Fibroblast of skin of right quadriceps (primary cell): ENCODE data around the gene ZP1.
"Not testable (repeated sequence)": the region's sequence is repeated elsewhere in the genome, so short reads cannot be mapped to it uniquely, and the experiment has no call there.

Experiments
- DNase-seq: peaks from one replicate; pipeline ENCODE4 v3.0.0-alpha.2; 2013

ZP1 gene, protein sequence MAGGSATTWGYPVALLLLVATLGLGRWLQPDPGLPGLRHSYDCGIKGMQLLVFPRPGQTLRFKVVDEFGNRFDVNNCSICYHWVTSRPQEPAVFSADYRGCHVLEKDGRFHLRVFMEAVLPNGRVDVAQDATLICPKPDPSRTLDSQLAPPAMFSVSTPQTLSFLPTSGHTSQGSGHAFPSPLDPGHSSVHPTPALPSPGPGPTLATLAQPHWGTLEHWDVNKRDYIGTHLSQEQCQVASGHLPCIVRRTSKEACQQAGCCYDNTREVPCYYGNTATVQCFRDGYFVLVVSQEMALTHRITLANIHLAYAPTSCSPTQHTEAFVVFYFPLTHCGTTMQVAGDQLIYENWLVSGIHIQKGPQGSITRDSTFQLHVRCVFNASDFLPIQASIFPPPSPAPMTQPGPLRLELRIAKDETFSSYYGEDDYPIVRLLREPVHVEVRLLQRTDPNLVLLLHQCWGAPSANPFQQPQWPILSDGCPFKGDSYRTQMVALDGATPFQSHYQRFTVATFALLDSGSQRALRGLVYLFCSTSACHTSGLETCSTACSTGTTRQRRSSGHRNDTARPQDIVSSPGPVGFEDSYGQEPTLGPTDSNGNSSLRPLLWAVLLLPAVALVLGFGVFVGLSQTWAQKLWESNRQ

DNA sequence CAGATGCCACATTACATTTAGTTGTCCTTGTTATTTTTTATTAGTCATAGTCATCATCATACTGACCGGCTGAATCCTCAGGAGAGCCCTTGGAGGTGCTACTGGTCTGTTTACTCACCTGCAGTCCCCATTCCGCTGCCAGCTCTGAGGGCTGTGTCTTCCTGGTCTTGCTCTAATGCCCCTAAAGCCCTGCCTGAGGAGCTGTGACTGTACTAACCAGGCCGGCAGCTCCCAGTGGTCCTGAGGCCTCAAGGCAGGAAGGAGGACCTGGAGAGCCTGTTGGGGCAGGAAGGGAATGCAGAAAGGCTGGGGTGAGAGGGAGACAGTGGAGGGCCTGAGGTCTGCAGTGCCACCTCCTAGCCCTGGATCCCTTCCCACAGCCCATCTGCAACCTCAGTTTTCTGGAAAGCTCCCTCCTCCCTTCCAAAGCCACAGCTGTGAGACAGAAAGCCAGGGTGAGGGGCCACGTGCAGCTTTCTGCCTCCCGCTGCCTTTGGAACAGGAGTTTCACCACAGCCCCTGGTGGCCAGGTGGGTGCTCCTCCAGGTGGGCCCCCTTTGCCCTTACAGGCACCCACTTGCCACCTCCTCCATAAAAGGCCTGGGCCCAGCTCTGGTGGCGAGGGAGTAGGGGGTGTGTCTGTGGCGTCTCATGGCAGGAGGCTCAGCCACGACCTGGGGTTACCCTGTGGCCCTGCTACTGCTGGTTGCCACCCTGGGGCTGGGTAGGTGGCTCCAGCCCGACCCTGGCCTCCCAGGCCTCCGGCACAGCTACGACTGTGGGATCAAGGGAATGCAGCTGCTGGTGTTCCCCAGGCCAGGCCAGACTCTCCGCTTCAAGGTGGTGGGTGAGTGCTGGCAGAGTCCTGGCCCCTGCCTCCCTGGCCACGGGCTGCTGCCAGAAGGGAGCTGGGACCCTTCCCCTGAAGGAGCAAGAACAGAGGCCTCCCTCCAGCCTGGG, at the start of gene ZP1:
ZP1 (plus strand) TSS at position 632 of the 960 bp plus-strand sequence; CDS start at position 652, 20 bp downstream.
- DNase-seq: no peak

DNA sequence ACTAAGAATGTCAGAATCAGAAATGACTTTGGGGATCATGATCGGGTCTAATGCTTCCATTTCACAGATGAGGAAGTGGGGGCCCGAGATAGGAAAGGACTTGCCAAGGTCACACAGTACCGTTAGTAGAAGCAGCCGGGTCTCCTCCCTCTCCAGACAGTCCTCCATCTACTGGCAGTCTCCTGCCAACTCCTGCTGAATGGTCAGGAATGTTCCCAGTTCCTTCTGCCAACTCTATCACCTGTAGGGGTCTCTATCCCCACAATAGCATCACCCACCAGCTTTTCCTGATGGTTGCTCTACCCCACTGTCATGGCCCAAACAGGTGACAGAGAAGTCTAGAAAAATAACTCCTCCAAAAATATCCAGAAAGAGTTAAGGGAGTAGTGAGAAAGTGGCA, 49.3 kb upstream of the ZP1 start:
- no peak for DNase-seq

DNA sequence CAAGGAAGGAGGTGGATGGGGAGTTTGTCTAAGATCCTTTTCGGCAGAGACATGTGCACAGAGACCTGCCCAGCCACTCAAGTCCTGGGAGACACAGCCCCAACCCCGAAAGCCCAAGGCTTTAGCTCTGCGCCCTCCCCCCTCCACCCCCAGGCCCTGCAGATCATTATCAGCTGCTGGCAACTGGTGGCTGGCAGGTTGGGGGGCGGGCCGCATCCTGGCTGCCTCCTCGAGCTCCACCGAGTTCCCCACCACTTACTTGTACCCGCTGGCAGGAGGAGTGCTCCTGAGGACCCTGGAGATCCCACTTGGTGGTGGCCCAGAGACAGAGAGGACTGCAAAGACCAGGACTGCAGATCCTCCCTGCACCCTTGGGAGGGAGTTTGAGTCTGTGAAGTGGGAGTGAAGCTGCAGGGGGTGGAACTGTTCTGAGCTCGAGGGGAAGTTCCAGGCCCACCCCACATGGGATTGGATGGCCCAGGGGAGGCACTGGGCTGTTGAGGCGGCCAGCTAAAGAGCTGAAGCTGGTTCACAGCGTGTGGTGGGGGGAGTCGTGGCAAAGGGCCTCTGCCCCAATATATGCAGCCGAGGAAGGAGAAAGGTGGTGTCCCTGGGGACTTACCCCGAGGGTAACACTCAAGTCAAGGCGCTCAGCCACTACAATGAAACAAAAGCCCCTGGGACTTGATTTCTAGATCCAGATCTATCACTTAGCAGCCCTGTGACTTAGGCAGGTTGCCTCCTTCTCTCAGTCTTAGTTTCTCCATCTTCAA, 45.3 kb upstream of the ZP1 start:
- DNase-seq: no peak

DNA sequence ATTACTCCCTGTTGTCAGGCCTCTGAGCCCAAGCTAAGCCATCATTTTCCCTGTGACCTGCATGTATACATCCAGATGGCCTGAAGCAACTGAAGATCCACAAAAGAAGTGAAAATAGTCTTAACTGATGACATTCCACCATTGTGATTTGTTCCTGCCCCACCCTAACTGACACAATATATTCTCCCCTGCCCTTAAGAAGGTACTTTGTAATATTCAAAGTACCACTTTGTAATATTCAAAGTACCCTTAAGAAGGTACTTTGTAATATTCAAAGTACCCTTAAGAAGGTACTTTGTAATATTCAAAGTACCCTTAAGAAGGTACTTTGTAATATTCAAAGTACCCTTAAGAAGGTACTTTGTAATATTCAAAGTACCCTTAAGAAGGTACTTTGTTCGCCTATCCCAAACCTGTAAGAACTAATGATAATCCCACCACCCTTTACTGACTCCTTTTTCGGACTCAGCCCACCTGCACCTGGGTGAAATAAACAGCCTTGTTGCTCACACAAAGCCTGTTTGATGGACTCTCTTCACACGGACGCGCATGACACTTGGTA, 43.5 kb upstream of the ZP1 start:
- not testable (repeated sequence) for DNase-seq

DNA sequence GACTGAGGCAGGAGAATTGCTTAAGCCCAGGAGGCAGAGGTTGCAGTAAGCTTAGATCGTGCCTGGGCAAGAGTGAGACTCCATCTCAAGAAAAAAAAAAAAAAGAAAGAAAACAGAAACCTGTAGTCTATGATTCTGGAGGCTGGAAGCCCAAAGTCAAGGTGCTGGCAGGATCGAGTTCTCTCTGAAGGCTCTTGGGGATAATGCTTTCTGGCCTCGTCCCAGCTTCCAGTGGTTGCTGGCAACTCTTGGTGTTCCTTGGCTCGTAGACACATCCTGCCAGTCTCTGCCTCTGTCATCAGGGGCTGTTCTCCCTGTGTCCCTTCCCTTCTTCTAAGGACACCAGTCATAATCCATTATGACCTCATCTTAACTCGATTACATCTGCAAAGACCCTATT, 42.2 kb upstream of the ZP1 start:
- DNase-seq: no peak

DNA sequence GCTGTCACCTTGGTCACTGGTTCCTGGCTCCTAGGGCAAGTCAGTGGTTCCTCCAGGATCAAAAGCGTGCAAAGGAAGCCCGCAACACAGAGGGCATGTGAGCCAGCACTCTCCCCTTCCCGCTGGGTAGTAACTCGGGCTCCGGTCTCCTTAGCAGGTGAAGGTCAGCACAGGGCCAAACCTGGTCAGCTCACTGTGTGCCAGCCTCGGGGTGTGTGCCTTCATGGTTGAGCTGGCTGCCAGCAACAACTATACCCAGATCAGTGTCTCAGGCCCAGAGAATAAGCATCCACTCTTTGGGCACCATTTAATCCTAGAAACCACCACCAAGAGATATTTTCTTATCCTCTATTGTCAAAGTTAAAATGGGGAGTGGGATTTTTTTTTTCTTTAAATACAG, 41.6 kb upstream of the ZP1 start:
- no peak for DNase-seq

DNA sequence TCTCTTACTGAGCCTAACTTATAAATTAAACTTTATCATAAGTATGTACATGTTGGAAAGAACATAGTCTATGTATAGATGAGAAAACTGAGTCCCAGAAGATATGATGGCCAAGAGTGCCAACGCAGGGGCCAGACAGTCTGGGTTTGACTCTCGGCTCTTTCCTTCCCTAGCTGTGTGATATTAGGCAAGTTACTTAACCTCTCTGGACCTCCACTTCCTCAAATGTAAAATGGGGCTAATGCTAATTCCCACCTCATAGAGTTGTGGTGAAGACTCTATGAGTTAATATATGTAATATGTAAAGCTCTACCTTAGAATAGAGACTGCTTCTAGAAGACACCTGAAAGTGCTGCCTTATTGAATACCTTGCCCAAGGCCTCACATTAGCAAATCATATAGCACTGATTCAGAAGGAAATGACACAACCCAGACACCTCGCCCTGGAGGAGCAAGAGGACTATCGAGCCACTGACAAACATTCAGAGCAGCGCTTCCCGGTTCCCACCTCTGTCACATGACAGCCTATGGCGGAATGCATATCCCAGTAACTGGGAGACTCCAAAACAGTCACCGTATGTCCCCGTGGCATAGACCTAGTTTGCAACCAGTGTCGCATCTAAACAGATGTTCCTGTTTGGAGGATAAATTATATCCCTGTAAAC, 36.7 kb upstream of the ZP1 start:
- no peak for DNase-seq

DNA sequence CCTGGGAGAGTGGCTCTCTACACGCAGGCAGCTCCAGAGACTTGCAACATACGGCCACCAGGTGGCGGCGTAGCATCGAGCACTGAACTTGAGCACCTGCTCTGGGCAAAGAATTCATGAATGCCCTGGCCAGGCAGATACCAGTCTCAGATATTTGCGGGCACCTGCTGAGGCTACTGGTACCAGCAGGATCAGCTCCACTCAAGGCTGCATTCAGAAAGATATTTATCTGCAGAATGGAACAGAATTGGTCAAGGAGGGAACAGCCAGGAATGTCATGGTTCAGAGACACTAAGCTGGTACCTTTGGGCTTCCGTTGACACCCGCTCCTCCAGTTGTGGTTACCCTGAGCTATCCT, 36.2 kb upstream of the ZP1 start:
- DNase-seq: peak; percentile 60

DNA sequence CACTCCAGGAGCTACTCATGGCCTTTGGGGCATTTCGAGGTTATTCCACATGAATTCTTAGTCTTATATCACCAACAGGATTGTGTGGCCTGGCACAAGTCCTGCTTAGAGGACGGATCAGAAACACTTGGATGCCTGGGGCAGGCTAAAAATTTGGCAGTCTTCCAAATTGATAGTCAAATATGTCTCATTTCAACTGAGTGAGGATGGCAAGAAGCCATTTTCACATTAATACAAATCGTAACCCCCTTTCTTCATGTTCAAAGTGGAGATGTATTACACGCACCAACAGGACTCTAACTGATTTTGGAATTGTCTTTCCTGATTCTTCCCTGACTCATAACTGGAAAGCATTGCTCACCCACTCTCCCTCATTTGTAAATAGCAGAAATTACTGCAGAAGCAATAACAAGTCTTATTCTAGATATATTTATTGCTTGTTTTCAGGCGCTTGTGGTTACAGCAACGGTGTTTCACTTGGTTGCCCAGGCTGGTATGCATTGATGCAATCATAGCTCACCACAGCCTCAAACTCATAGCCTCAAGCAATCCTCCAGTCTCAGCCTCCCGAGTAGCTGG, 35.8 kb upstream of the ZP1 start:
- DNase-seq: no peak

DNA sequence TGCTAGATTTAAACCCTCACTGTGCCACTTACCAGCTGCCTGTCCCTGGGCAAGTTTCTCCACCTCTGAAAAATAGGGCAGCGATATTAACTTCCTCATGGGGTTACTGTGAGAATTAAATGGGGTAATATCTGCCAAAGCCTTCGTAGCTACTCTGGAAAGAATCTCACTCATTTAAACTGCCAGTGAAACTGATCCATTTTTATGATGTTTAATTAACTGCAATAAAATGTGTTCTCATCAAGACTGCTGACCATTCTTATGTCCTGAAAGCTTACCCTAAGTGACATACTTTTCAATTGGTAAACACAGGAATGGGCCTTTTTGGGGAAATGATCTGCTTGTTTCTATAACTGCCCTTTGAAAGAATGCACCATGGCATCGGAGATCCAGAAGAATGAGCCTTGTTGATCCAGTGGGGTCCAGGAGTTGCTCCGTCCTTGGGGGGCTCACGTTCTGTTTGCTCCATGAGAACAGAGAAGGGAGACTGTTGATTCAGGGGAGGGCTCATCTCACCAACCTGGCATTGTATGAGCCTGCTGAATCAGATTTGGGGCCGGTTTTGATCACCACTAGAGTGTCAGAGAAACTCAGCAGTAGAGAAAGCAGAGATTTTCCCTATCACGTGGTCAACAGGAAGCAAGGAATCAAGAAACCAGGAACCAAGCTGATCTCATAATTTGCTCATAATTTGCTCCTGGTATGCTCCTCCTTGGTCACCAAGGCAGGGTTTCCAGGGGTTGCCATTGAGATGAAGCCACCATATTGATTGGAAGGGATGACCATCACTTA, 32.4 kb upstream of the ZP1 start:
- no peak for DNase-seq

DNA sequence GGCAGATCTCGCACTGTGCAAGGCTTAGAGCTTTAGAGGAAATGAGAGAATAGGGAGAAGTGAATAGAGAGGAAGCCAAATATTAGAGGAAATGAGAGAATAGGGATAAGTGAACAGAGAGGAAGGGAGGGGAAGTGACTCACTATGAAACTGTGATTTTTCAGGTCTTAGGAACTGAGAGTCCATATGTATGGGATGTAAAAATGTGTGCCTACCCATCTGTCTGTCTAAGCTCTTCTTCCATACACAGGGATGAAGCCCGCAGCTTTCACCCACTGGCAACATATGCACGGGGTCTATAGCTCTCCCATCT, 31.9 kb upstream of the ZP1 start:
- DNase-seq: no peak

DNA sequence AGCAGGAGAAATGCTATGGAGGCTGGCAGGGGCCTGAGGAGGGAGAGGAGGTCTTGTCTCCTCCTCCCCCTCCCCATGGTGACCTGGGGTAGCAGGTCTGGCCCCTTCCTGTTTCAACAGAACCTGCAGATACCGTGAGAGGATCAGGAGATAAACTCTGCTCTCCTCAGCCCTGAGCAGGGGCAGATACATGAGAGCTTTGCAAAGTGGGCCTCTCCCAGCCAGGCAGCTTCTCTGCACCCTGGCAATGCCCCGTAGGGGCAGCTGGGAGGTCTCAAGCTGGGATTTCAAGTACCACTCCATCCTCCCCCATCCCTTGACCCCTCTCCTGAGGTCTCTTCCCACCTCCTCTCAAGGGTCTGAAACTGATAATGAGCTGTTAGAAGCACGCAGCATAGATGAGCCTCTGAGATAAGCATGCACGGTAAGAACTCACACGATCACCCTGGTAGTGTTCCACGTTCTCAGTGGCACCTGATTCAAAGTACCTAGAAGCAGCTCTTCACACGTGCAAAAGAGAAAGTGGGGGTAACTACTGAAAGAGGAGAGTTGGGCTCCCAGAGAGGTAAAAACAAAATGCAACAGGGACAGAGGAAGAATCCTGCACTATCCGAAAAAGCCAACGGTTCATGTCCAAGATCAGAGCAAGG, 30.4 kb upstream of the ZP1 start:
- no peak for DNase-seq

DNA sequence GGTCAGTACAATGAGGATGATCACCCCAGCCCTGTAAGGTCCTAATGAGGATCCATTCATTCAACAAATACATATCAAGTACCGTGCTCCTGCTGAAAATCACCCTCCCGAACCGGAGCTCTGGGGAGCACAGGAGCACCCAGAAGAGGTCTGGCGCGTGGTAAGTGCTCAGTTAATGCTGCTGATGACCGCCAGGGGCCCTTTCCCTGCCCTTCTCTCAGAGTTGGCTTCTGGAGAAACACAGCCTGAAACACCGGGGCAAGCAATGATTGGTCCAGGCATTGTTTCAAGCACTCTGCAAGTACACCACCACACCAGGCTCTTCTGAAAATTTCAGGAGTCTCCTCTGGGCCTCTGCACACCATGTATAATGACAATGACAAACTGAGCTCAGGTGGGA, 29.2 kb upstream of the ZP1 start:
- DNase-seq: no peak

DNA sequence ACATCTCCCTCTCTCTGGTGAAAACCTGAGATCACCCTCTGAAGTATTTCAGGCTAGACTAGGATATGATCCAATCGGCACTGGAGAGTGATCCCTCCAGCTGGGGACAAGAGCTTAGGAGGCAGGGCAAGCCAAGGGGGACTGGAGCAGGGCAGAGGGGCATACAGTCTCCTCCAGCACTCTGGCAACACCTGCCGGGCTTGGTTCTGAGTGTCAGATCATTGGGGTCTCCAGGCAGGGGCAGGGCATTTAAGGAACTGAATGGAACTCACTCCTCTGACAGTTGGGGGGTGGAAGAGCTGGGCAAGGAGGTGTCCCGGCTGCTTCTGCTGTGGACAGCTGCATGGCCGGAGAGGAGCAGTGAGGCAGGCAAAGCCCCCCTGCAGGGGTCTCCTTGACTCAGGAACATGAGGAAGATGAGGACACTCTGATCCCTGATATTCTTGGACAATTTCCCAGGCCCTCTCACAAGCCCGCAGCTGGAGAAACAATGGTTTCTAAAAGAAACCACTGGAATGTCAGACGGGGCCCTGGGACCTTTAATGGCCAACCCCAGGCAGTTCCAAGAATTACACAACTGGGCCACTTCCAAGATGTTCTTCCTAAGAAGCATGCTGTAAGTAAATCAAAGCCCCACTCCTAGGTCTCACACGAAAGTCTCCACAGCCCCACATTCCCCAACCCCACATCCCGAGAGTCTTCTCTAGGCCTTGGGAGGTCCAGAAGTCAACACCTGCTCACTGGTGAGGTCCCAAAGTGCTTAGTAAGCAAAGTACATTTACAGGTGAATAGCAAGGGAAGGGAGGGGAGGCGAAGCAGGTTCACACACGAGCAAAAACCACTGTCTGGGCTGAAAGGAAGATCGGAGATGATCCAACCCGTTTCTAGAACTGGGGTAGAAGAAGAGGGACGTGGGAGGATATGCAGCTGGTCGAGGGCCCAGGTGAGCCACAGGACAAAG, 26.6 kb upstream of the ZP1 start:
- DNase-seq: peak; percentile 90

DNA sequence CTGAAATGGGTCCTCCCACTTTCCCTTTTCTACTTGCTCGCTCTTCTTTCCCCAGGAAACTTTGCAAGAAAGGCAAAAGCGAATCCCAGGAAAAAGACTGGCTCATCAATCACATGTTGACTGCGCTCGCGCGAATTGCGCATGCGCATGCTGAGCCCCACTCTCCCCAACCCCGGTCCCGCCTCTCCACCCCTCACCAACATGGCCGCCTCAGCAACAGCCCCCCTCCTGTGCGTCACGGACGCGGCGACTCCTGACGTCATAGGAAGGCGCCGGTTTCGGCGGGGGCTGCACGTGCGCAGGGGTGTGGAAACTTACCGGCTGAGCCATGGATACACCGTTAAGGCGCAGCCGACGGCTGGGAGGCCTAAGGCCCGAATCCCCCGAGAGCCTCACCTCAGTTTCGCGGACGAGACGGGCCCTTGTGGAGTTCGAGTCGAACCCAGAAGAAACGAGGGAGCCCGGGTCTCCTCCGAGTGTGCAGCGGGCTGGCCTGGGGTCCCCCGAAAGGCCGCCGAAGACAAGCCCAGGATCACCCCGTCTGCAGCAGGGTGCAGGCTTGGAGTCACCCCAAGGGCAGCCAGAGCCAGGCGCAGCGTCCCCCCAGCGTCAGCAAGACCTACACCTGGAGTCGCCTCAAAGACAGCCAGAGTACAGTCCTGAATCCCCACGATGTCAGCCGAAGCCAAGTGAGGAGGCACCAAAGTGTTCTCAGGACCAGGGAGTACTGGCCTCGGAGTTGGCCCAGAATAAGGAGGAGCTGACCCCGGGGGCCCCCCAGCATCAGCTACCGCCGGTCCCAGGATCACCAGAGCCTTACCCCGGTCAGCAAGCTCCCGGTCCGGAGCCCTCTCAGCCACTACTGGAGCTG, 25.3 kb upstream of the ZP1 start, which contains the start of gene CCDC86:
CCDC86 (plus strand) TSS at position 317 of the 871 bp plus-strand sequence; CDS start at position 329, 12 bp downstream.
- DNase-seq: peak; percentile 96

DNA sequence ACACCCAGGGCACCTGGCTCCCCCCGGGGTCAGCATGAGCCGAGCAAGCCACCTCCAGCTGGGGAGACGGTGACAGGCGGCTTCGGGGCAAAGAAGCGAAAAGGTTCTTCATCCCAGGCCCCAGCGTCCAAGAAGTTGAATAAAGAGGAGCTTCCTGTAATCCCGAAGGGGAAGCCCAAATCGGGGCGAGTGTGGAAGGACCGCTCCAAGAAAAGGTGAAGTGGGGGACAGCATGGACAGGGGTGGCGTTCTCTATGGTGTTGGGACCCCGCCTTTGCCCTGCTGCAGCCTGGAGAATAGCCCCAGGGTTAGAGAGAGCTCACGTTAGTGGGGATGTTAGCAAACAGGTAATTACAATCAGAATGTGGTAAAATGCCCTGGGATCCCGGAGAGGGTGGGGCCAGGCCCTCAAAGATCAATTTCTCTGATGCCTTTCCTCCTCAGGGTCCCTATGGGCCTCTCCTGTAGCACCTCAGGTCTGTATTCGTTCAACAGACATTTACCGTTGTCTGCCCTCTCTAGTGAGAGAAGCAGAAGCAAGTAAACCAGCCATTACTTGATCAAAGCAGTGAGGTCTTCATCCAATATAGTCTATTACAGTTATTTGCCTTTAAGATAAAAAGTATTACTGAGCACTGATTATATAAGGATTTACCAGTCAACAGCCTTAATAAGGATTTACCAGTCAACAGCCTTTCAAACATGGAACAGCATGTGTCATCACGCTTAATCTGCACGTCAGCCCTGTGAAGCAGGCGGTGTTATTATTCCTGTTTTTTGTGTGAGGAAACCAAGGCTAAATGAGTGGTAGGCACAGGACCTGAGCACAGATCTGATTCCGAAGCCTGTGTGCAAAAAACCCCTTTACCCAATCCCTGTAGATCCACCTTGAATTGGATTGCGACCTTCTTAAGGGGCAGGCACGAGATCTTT, 24.4 kb upstream of the ZP1 start:
- DNase-seq: no peak
